H9 (cell line): ENCODE measurements around the gene CCDC78. TPM values are rescaled to one million over a fixed set of nuclear protein-coding genes. Genes with fewer than 3 reads are reported as not detected.

Experiments
- DNase-seq: peaks from one replicate; pipeline ENCODE4 v3.0.0-alpha.2; 2017
- H2AFZ ChIP-seq: one replicate; pipeline ENCODE4 v1.6.1; 2013; ENCODE audit warnings: mild to moderate bottlenecking, low read length, control low read depth, moderate library complexity
- H2AK5ac ChIP-seq: 2 replicates; pipeline ENCODE4 v1.6.1; 2013; ENCODE audit warnings: low read length, control low read depth, mixed read lengths; ENCODE audit not compliant: insufficient read length
- H2BK120ac ChIP-seq: one replicate; pipeline ENCODE4 v1.6.1; 2013; ENCODE audit warnings: low read depth, mild to moderate bottlenecking, low read length, control low read depth, inconsistent platforms; ENCODE audit not compliant: poor library complexity, severe bottlenecking
- H2BK12ac ChIP-seq: 2 replicates; pipeline ENCODE4 v1.6.1; 2013; ENCODE audit warnings: low read length, control low read depth, mixed read lengths, low read depth; ENCODE audit not compliant: insufficient read length
- H2BK15ac ChIP-seq: 2 replicates; pipeline ENCODE4 v1.6.1; 2013; ENCODE audit warnings: low read depth, low read length, control low read depth
- H2BK20ac ChIP-seq: one replicate; pipeline ENCODE4 v1.6.1; 2013; ENCODE audit warnings: low read depth, mild to moderate bottlenecking, low read length, control low read depth, inconsistent platforms; ENCODE audit not compliant: poor library complexity, severe bottlenecking
- H2BK5ac ChIP-seq: 2 replicates; pipeline ENCODE4 v1.6.1; 2013; ENCODE audit warnings: low read length, control low read depth, mixed read lengths; ENCODE audit not compliant: insufficient read length
- H3K14ac ChIP-seq: 2 replicates; pipeline ENCODE4 v1.6.1; 2013; ENCODE audit warnings: low read length, control low read depth; ENCODE audit not compliant: insufficient read depth
- H3K18ac ChIP-seq: 2 replicates; pipeline ENCODE4 v1.6.1; 2013; ENCODE audit warnings: low read depth, mild to moderate bottlenecking, mixed read lengths, low read length, control low read depth; ENCODE audit not compliant: insufficient read length
- H3K23ac ChIP-seq: 2 replicates; pipeline ENCODE4 v1.6.1; 2013; ENCODE audit warnings: low read length, control low read depth, mixed read lengths, low read depth; ENCODE audit not compliant: insufficient read length
- H3K23me2 ChIP-seq: 2 replicates; pipeline ENCODE4 v1.6.1; 2013; ENCODE audit warnings: low read depth, mild to moderate bottlenecking, mixed read lengths, low read length, control low read depth; ENCODE audit not compliant: insufficient read length, poor library complexity, severe bottlenecking
- H3K27ac ChIP-seq: 2 replicates; pipeline ENCODE4 v1.5.1; 2013; ENCODE audit warnings: low read length, control low read depth, mixed read lengths, low read depth; ENCODE audit not compliant: insufficient read length
- H3K27me3 ChIP-seq: 2 replicates; pipeline ENCODE4 v1.6.1; 2013; ENCODE audit warnings: low read length, control low read depth, inconsistent platforms; ENCODE audit not compliant: insufficient read depth
- H3K4ac ChIP-seq: 2 replicates; pipeline ENCODE4 v1.6.1; 2013; ENCODE audit warnings: low read depth, mild to moderate bottlenecking, control low read depth, inconsistent platforms, low read length, moderate library complexity
- H3K4me1 ChIP-seq: 2 replicates; pipeline ENCODE4 v1.6.1; 2013; ENCODE audit warnings: low read length, control low read depth, inconsistent platforms; ENCODE audit not compliant: insufficient read depth
- H3K4me2 ChIP-seq: 2 replicates; pipeline ENCODE4 v1.6.1; 2013; ENCODE audit warnings: low read length, control low read depth, mixed read lengths; ENCODE audit not compliant: insufficient read length, insufficient read depth
- H3K56ac ChIP-seq: 2 replicates; pipeline ENCODE4 v1.6.1; 2013; ENCODE audit warnings: low read depth, mild to moderate bottlenecking, mixed read lengths, low read length, control low read depth; ENCODE audit not compliant: insufficient read length
- H3K79me1 ChIP-seq: 2 replicates; pipeline ENCODE4 v1.6.1; 2013; ENCODE audit warnings: low read depth, mild to moderate bottlenecking, moderate library complexity, low read length, control low read depth, inconsistent platforms; ENCODE audit not compliant: insufficient read depth, poor library complexity, severe bottlenecking
- H3K79me2 ChIP-seq: 2 replicates; pipeline ENCODE4 v1.6.1; 2013; ENCODE audit warnings: low read length, control low read depth, inconsistent platforms; ENCODE audit not compliant: insufficient read depth
- H3K9ac ChIP-seq: 2 replicates; pipeline ENCODE4 v1.6.1; 2013; ENCODE audit warnings: low read length, control low read depth, mixed read lengths; ENCODE audit not compliant: insufficient read length; ENCODE audit errors: extremely low read depth
- H3K9me3 ChIP-seq: one replicate; pipeline ENCODE4 v1.6.1; 2013; ENCODE audit warnings: low read depth, low read length, inconsistent platforms; ENCODE audit not compliant: control insufficient read depth
- H3T11ph ChIP-seq: one replicate; pipeline ENCODE4 v1.6.1; 2013; ENCODE audit warnings: mild to moderate bottlenecking, low read length, control low read depth, inconsistent platforms
- H4K20me1 ChIP-seq: one replicate; pipeline ENCODE4 v1.6.1; 2013; ENCODE audit not compliant: control insufficient read depth, insufficient read length, insufficient read depth
- H4K5ac ChIP-seq: 2 replicates; pipeline ENCODE4 v1.6.1; 2013; ENCODE audit warnings: low read depth, mild to moderate bottlenecking, mixed read lengths, low read length, control low read depth; ENCODE audit not compliant: insufficient read length
- H4K8ac ChIP-seq: replicated peaks from 2 replicates; pipeline ENCODE4 v1.6.1; 2013; ENCODE audit warnings: low read length, control low read depth, mixed read lengths, low read depth; ENCODE audit not compliant: insufficient read length
- H4K91ac ChIP-seq: 2 replicates; pipeline ENCODE4 v1.6.1; 2013; ENCODE audit warnings: low read depth, mild to moderate bottlenecking, moderate library complexity, mixed read lengths, low read length, control low read depth; ENCODE audit not compliant: insufficient read length
- H3K27ac Mint-ChIP-seq, 3 experiments: 2 replicates in 2 of 3; 3 replicates in 1 of 3; pipeline ENCODE4 v1.8.0; 2020 to 2021; ENCODE audit warnings: mixed read lengths in 3 of 3, mild to moderate bottlenecking in 1 of 3, moderate library complexity in 1 of 3
- H3K27me3 Mint-ChIP-seq: 2 replicates; pipeline ENCODE4 v1.8.0; 2021; ENCODE audit warnings: low read depth, mild to moderate bottlenecking, moderate library complexity, mixed read lengths
- H3K36me3 Mint-ChIP-seq, 3 experiments: 2 replicates in 2 of 3; 3 replicates in 1 of 3; pipeline ENCODE4 v1.8.0; 2020 to 2021; ENCODE audit warnings: low read depth in 3 of 3, mixed read lengths in 3 of 3; ENCODE audit not compliant: insufficient read depth in 1 of 3
- H3K4me1 Mint-ChIP-seq, 2 experiments: 2 replicates each; pipeline ENCODE4 v1.8.0; 2020; ENCODE audit warnings: mixed read lengths in 2 of 2
- H3K4me3 Mint-ChIP-seq, 2 experiments: 2 replicates in 1 of 2; 3 replicates in 1 of 2; pipeline ENCODE4 v1.8.0; 2020 to 2021; ENCODE audit warnings: mild to moderate bottlenecking in 2 of 2, mixed read lengths in 2 of 2, moderate library complexity in 1 of 2
- H3K9me3 Mint-ChIP-seq, 2 experiments: 2 replicates in 1 of 2; 3 replicates in 1 of 2; pipeline ENCODE4 v1.8.0; 2020; ENCODE audit warnings: mild to moderate bottlenecking in 2 of 2, mixed read lengths in 2 of 2, moderate library complexity in 1 of 2
- WGBS: extraction: QIAGEN DNeasy Blood & Tissue Kit; methylation state at CpG from one replicate; pipeline ENCODE4 v1.1.7; 2013; ENCODE audit warnings: missing lambda C conversion rate, low lambda C conversion rate, mixed read lengths; ENCODE audit not compliant: insufficient read length; ENCODE audit errors: extremely low coverage; 5-methylcytosine and 5-hydroxymethylcytosine counted together
- total RNA-seq: library from RNA; stranded (reverse); gene quantifications from 2 replicates; pipeline ENCODE4 v1.2.1, GENCODE V29; 2021
- TF ChIP-seq, protein P1 (sequence below): fragments of 200-600 bp; sonication (generic); conservative IDR thresholded peaks from 3 replicates; pipeline ENCODE4 v1.8.0; 2021; ENCODE audit warnings: antibody characterized with exemption, mild to moderate bottlenecking

Gene CCDC78
- total RNA-seq, 1 experiment from 2014 or later = 12.1 TPM

GRCh38 chr16:732332-732731, 6.1 kb upstream of the CCDC78 start:
- H3K27ac ChIP-seq = no peak overlapping the region
- no peak overlapping the region for H3K9ac ChIP-seq
- Mint-ChIP-seq H3K27ac (no peak overlapping the region), H3K27me3 (no peaks in the 10 kb centered on the region), H3K9me3 (no peaks in the 10 kb centered on the region), H3K4me3 (no peak overlapping the region), H3K4me1 (peaks cover under 1% of the 10 kb centered on the region in 2 experiments; a peak in 2 of 4 replicates), H3K36me3 (peaks cover 3 to 30% (median 18%) of the 10 kb centered on the region in 3 experiments; a peak in 6 of 7 replicates)
- no peak overlapping the region for H4K8ac ChIP-seq
- H2BK120ac ChIP-seq = no peak overlapping the region
- H3K4me1 ChIP-seq = no peaks in the 10 kb centered on the region
- no peak overlapping the region for H4K91ac ChIP-seq
- no peaks in the 10 kb centered on the region for H3K9me3 ChIP-seq
- H3K56ac ChIP-seq = no peak overlapping the region
- peaks cover 9% of the 10 kb centered on the region for H3K23me2 ChIP-seq
- H3K4ac ChIP-seq = no peak overlapping the region
- no peak overlapping the region for H4K5ac ChIP-seq
- no peak overlapping the region for H2AK5ac ChIP-seq
- no peak overlapping the region for H2BK15ac ChIP-seq
- no peak for DNase-seq
- WGBS = no CpG with 5 or more reads among the region's 12 CpGs
- H2BK5ac ChIP-seq = no peak overlapping the region
- no peak overlapping the region for H3T11ph ChIP-seq
- no peak overlapping the region for H3K18ac ChIP-seq
- no peaks in the 10 kb centered on the region for H3K79me1 ChIP-seq
- H3K79me2 ChIP-seq = no peaks in the 10 kb centered on the region
- H3K4me2 ChIP-seq = no peak overlapping the region
- no peak overlapping the region for H3K14ac ChIP-seq
- no peak overlapping the region for H3K23ac ChIP-seq
- no peaks in the 10 kb centered on the region for H3K27me3 ChIP-seq
- no peak overlapping the region for H2BK12ac ChIP-seq
- no peak overlapping the region for H2AFZ ChIP-seq
- H4K20me1 ChIP-seq = no peaks in the 10 kb centered on the region
- H2BK20ac ChIP-seq = no peak overlapping the region
- TF ChIP-seq, protein P1, sequence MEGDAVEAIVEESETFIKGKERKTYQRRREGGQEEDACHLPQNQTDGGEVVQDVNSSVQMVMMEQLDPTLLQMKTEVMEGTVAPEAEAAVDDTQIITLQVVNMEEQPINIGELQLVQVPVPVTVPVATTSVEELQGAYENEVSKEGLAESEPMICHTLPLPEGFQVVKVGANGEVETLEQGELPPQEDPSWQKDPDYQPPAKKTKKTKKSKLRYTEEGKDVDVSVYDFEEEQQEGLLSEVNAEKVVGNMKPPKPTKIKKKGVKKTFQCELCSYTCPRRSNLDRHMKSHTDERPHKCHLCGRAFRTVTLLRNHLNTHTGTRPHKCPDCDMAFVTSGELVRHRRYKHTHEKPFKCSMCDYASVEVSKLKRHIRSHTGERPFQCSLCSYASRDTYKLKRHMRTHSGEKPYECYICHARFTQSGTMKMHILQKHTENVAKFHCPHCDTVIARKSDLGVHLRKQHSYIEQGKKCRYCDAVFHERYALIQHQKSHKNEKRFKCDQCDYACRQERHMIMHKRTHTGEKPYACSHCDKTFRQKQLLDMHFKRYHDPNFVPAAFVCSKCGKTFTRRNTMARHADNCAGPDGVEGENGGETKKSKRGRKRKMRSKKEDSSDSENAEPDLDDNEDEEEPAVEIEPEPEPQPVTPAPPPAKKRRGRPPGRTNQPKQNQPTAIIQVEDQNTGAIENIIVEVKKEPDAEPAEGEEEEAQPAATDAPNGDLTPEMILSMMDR = no peak
